ENCODE data around the gene SUGP2.

SUGP2 gene

DNA sequence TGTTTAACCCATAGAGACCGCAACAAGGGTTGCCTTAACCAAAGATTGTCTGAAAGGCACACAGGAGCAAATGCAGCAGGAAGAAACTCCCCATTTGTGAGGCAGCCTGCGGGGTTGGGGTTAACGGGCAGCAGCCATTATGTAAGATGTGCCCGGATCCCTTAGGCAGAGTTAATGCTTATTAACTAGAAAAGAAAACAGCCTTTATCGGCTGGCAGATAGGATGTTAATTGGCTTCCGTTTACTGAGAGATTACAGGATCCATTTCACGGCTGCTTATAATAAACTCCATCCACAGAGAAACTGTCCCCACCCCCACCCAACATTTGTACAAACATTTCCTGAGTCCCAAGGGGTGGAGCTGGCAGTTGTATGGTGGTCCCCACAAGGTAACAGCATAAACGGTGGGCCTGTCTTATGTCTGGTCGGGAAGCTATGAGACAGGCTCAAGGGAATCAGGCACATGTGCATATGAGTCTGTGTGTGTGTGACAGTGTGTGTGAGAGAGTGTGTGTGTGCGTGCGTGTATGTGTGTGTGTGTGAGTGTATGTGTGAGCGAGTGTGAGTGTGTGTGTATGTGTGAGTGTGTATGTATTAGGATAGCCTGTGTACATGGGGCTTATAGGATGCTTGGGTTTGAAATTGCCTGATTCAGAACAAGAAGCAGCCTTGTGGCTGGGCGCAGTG is 41.0 kb upstream of the SUGP2 start:
- TF ChIP-seq, protein P1, sequence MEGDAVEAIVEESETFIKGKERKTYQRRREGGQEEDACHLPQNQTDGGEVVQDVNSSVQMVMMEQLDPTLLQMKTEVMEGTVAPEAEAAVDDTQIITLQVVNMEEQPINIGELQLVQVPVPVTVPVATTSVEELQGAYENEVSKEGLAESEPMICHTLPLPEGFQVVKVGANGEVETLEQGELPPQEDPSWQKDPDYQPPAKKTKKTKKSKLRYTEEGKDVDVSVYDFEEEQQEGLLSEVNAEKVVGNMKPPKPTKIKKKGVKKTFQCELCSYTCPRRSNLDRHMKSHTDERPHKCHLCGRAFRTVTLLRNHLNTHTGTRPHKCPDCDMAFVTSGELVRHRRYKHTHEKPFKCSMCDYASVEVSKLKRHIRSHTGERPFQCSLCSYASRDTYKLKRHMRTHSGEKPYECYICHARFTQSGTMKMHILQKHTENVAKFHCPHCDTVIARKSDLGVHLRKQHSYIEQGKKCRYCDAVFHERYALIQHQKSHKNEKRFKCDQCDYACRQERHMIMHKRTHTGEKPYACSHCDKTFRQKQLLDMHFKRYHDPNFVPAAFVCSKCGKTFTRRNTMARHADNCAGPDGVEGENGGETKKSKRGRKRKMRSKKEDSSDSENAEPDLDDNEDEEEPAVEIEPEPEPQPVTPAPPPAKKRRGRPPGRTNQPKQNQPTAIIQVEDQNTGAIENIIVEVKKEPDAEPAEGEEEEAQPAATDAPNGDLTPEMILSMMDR (IDR thresholded peaks at IDR 0.05; ENCODE audit: borderline replicate concordance, insufficient read depth, low read depth, low read length) = no peak
- no peak overlapping the region for H3K4me3 ChIP-seq (ENCODE audit: low read depth, low read length)

DNA sequence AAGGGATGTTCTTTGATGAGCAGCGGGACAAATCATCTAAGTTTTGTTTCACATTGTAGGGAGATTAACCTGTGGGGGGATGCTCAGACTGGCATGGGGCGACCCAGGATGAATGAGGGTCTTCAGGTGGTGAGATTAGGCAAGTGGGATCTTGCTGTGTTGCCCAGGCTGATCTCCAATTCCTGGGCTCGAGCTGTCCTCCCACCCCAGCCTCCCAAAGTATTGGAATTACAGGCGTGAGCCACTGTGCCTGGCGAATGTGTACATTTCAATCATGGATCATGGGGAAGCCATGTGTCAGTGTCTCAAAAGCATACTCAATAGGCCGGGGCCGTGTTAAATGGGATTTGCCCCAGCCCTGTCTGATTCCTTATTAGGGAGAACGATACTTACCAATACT is 38.6 kb upstream of the SUGP2 start:
- no peak overlapping the region for H3K4me3 ChIP-seq (ENCODE audit: low read depth, low read length)
- TF ChIP-seq, protein P1 (IDR thresholded peaks at IDR 0.05; ENCODE audit: borderline replicate concordance, insufficient read depth, low read depth, low read length) = no peak

DNA sequence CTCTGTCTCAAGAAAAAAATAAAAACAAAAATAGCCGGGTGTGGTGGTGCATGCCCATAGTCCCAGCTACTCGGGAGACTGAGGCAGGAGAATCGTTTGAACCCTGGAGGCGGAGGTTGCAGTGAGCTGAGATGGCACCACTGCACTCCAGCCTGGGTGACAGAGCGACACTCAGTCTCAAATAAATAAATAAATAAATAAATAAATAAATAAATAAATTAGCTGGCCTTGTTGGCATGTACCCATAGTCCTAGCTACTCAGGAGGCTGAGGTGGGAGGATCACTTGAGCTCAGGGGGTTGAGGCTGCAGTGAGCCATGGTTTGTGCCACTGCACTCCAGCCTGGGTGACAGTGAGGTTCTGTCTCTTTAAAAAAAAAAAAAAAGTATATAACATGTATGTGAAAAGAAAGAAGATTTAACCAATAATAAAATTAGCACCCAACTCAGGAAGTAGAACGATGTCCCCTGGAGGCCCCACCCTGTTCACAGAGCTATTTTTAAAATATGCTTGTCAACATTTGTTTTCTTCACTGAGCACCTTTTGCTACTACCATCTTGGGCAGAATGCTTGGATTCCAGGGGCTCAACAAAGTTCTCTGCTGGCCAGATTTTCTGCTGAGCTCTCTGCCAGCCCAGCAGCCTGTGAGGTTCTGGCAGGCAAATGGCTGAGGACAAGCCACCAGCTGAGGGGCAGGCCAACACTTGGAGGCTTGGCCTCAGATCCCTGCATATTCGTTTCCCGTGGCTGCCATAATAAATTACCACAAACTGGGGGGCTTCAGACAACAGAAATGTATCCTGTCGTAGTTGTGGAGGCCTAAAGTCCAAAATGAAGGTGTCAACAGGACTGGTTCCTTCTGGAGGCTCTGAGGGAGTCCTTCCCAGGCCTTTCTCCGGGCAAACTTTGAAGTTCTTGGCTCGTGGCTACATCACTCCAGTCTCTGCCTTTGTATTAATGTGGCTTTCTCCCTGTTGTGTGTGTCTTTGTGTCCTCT is 35.6 kb upstream of the SUGP2 start:
- no peak overlapping the region for H3K4me3 ChIP-seq (ENCODE audit: low read depth, low read length)
- TF ChIP-seq, protein P1 (IDR thresholded peaks at IDR 0.05; ENCODE audit: borderline replicate concordance, insufficient read depth, low read depth, low read length) = no peak

DNA sequence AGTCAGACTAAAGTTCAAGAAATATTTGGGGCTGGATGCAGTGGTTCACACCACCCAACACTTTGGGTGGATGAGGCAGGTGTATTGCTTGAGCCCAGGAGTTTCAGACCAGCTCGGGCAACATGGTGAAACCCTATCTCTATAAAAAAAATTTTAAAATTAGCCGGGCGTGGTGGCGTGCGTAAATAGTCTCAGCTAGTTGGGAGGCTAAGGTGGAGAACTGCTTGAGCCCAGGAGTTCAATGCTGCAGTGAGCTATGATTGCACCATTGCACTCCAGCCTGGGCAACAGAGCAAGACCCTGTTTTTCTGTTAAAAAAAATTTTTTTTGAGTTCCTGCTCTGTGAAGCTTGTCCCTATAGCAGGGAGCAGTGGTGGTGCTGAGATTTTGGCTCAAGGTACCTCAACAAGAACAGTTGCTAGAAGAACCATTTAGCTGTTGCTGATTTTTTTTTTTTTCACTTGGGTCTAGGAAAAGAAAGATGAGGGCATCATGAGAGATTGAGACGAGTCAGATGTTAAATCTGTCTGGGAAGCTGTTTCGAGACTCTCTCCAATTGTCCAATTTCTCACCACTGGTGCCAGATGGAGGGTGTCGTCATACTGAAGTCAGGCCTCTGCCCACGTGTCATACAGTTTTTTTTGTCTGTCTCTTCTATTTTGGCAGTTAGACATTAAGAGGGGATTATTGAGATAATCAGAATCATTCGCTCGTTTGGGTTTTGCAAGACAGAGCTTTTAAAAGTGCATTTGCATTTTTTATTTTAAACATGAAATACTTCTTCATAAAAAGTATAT is 34.2 kb upstream of the SUGP2 start:
- TF ChIP-seq, protein P1 (IDR thresholded peaks at IDR 0.05; ENCODE audit: borderline replicate concordance, insufficient read depth, low read depth, low read length) = no peak
- H3K4me3 ChIP-seq (ENCODE audit: low read depth, low read length) = no peak overlapping the region

DNA sequence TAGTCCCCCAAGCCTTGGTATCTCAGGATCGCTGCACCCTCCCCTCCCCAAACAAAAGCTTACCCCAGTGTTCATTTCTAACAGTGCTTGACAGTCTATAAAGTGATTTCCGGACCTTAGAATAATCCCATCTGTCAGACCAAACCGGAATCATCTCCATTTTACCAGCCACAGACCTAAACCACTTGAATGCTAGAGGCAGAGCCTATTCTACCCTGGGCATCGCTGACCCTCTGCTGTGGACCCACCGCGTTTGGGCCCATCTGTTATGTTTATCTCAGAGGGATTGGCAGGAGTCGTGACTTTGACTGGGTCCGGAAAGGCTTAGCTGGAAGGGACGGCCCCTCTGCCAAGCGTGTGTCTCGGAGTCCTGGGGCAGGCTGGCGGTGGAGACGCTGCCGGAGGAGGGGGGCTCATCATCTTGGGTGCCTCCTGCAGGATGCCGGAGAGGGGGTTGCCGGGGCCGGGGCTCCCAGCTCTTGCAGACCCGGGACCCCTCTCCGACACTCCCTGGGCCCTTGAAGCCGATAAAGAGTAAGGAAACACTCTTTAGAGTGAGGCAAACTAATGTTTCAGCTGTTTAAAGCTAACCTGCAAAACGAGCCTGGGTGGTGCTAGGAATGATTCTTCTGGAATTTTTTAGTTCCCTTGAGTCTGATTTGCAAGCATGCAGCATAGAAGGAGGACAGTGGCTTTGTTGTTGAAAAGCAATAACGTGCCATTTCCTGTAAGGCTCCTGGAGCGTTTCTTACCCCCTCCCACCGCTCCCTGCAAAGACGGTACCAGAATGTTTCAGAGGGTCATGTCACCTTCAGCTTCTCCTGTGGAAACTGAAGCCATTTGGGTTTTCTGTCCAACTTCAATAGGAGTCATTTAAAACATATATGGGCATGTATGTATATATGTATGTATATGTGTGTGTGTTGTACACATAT is 31.8 kb upstream of the SUGP2 start:
- H3K4me3 ChIP-seq (ENCODE audit: low read depth, low read length) = peak overlapping the region; percentile 62
- TF ChIP-seq, protein P1 (IDR thresholded peaks at IDR 0.05; ENCODE audit: borderline replicate concordance, insufficient read depth, low read depth, low read length) = no peak
